Left kidney (tissue), 8 donors: ENCODE measurements around the gene LIG3. TPM values are rescaled to one million over a fixed set of nuclear protein-coding genes. Genes with fewer than 3 reads are reported as not detected.
"Not testable (repeated sequence)": the region's sequence is repeated elsewhere in the genome, so short reads cannot be mapped to it uniquely, and the experiment has no call there.

Source experiments
- DNase-seq: peaks from one replicate; pipeline ENCODE4 v3.0.0-alpha.2; 2013
- long read RNA-seq, 8 donors: transcript quantifications; one replicate each; lab custom pipeline, GENCODE V29; 2026
- polyA plus RNA-seq: library from polyadenylated mRNA; unstranded; fragments of 120-200 nt; gene quantifications from one replicate; pipeline ENCODE4 v1.2.1, GENCODE V29; 2013; ENCODE audit not compliant: insufficient read length

LIG3 gene
- 47.4 TPM for polyA plus RNA-seq
- long read RNA-seq, donor 1, full-length matches to known transcripts, result 6 of 28 reads
- long read RNA-seq, donor 1, partial matches to known transcripts, result 22 of 28 reads
- long read RNA-seq, donor 1, other reads (novel, unspliced or antisense), result 0 of 28 reads
- long read RNA-seq, donor 2, full-length matches to known transcripts, result 6 of 11 reads
- long read RNA-seq, donor 2, partial matches to known transcripts, result 5 of 11 reads
- long read RNA-seq, donor 2, other reads (novel, unspliced or antisense), result 0 of 11 reads
- long read RNA-seq, donor 3, full-length matches to known transcripts, result 4 of 4 reads
- long read RNA-seq, donor 3, partial matches to known transcripts, result 0 of 4 reads
- long read RNA-seq, donor 3, other reads (novel, unspliced or antisense), result 0 of 4 reads
- long read RNA-seq, donor 4, result 0 reads
- long read RNA-seq, donor 5, full-length matches to known transcripts, result 6 of 6 reads
- long read RNA-seq, donor 5, partial matches to known transcripts, result 0 of 6 reads
- long read RNA-seq, donor 5, other reads (novel, unspliced or antisense), result 0 of 6 reads
- long read RNA-seq, donor 6, full-length matches to known transcripts, result 5 of 15 reads
- long read RNA-seq, donor 6, partial matches to known transcripts, result 10 of 15 reads
- long read RNA-seq, donor 6, other reads (novel, unspliced or antisense), result 0 of 15 reads
- long read RNA-seq, donor 7, full-length matches to known transcripts, result 5 of 10 reads
- long read RNA-seq, donor 7, partial matches to known transcripts, result 5 of 10 reads
- long read RNA-seq, donor 7, other reads (novel, unspliced or antisense), result 0 of 10 reads
- long read RNA-seq, donor 8, full-length matches to known transcripts, result 3 of 3 reads
- long read RNA-seq, donor 8, partial matches to known transcripts, result 0 of 3 reads
- long read RNA-seq, donor 8, other reads (novel, unspliced or antisense), result 0 of 3 reads

- peak; percentile 94 for DNase-seq
These were observed at the start of gene LIG3 for GRCh38 chr17:34980353-34980680. Gene LIG3 (plus strand): TSS chr17:34980512. CDS start chr17:34983006, 2,494 bp downstream.

GRCh38 chr17:34950780-34951179 lies 29.5 kb upstream of the LIG3 start:
- not testable (repeated sequence) for DNase-seq

- no peak for DNase-seq
These were observed 21.9 kb upstream of the LIG3 start for GRCh38 chr17:34958438-34958837.

GRCh38 chr17:34961093-34961911 lies 19.0 kb upstream of the LIG3 start, which contains the start of the genes CCT6B and ZNF830:
Gene CCT6B (minus strand): TSS chr17:34961460. CDS start chr17:34961393, 67 bp downstream.
Gene ZNF830 (plus strand): TSS chr17:34961540. CDS start chr17:34961567, 27 bp downstream.
- DNase-seq, result peak; percentile 98

- DNase-seq, result no peak
These were observed 6.1 kb upstream of the LIG3 start for GRCh38 chr17:34974179-34974578.

GRCh38 chr17:34974794-34975785 lies 5.2 kb upstream of the LIG3 start:
- DNase-seq, result no peak

GRCh38 chr17:34979153-34979552 lies 1.2 kb upstream of the LIG3 start:
- no peak for DNase-seq

GRCh38 chr17:34979650-34980352 lies 511 bp upstream of the LIG3 start:
- DNase-seq, result no peak

- DNase-seq, result peak; percentile 79
These were observed 597 bp downstream of the LIG3 start for GRCh38 chr17:34980681-34981537.

- DNase-seq, result peak; percentile 15
These were observed 1.4 kb downstream of the LIG3 start for GRCh38 chr17:34981538-34982241.

- DNase-seq, result no peak
These were observed 6.9 kb downstream of the LIG3 start for GRCh38 chr17:34987232-34987631.

- DNase-seq, result no peak
These were observed 8.3 kb downstream of the LIG3 start for GRCh38 chr17:34988644-34989043.

- DNase-seq, result no peak
These were observed 9.2 kb downstream of the LIG3 start for GRCh38 chr17:34989473-34989872.

- no peak for DNase-seq
These were observed 10.6 kb downstream of the LIG3 start for GRCh38 chr17:34990921-34991365.

GRCh38 chr17:34991606-34992005 lies 11.3 kb downstream of the LIG3 start:
- DNase-seq, result no peak

GRCh38 chr17:34993031-34993430 lies 12.7 kb downstream of the LIG3 start:
- DNase-seq, result no peak

- DNase-seq, result no peak
These were observed 16.3 kb downstream of the LIG3 start for GRCh38 chr17:34996422-34997285.
